T-helper 1 cell treated with Interleukin-12 subunit alpha and Interleukin-12 subunit beta and Interleukin-4 antibody, amounts not matched to agents 30 ng/mL and 1 ng/mL, for 36 hours (primary cell): ENCODE results near the gene FCRLA. TPM values are rescaled to one million over a fixed set of nuclear protein-coding genes. Genes with fewer than 3 reads are reported as not detected.

Experiments used
- intact Hi-C: fragments of 100-400 bp; cut with micrococcal nuclease; formaldehyde crosslinking; loops from one replicate; pipeline ENCODE4 v1.15.1; 2024
- total RNA-seq: library from RNA; stranded (reverse); gene quantifications from 2 replicates; pipeline ENCODE4 v1.2.3, GENCODE V29; 2022

The FCRLA gene
- total RNA-seq, 1 donor from 2014 or later: not detected

- intact Hi-C loops: no loop called here
Measured at GRCh38 chr1:161705537-161705936, 1.5 kb upstream of the FCRLA start.

- intact Hi-C loops: no loop called here
Measured at GRCh38 chr1:161706113-161706481, 932 bp upstream of the FCRLA start.

- intact Hi-C loops: no loop called here
Measured at GRCh38 chr1:161707503-161707902, 474 bp downstream of the FCRLA start.

- intact Hi-C loops: no loop called here
Measured at GRCh38 chr1:161709373-161709772, 2.3 kb downstream of the FCRLA start.

- intact Hi-C loops: no loop called here
Measured at GRCh38 chr1:161710560-161710959, 3.5 kb downstream of the FCRLA start.

- intact Hi-C loops: no loop called here
Measured at GRCh38 chr1:161718559-161719324, 11.7 kb downstream of the FCRLA start.

GRCh38 chr1:161719325-161719611 lies 12.2 kb downstream of the FCRLA start:
- intact Hi-C loops: no loop called here

GRCh38 chr1:161720422-161720821 lies 13.4 kb downstream of the FCRLA start:
- intact Hi-C loops: no loop called here

- intact Hi-C loops: no loop called here
Measured at GRCh38 chr1:161720956-161721737, 14.1 kb downstream of the FCRLA start, which contains the start of gene FCRLB. TSS of gene FCRLB (plus strand) at chr1:161721544. CDS start at chr1:161722673, 1,129 bp downstream.

- intact Hi-C loops: no loop called here
Measured at GRCh38 chr1:161721738-161722343, 14.8 kb downstream of the FCRLA start.

GRCh38 chr1:161722406-161722805 lies 15.4 kb downstream of the FCRLA start:
- intact Hi-C loops: no loop called here

GRCh38 chr1:161723459-161724141 lies 16.6 kb downstream of the FCRLA start:
- intact Hi-C loops: no loop called here

GRCh38 chr1:161725258-161725907 lies 18.4 kb downstream of the FCRLA start:
- intact Hi-C loops: loop anchor here (5.0 kb wide), 1 partner anchor 593 kb away; the partner anchor contains the start of gene DEDD

GRCh38 chr1:161725908-161726472 lies 19.0 kb downstream of the FCRLA start:
- intact Hi-C loops: loop anchor here (1.0 to 5.0 kb wide), 3 partner anchors 15 to 594 kb away; partner anchors contain the start of gene DEDD

GRCh38 chr1:161726473-161727255 lies 19.6 kb downstream of the FCRLA start:
- intact Hi-C loops: loop anchor here (1.0 to 5.0 kb wide), 6 partner anchors 12 to 594 kb away; partner anchors contain the start of genes DEDD and DUSP12

GRCh38 chr1:161727256-161727924 lies 20.4 kb downstream of the FCRLA start:
- intact Hi-C loops: loop anchor here (1.0 to 5.0 kb wide), 5 partner anchors 11 to 595 kb away; partner anchors contain the start of genes DEDD and DUSP12

GRCh38 chr1:161728376-161729226 lies 21.6 kb downstream of the FCRLA start:
- intact Hi-C loops: loop anchor here (5.0 kb wide), 1 partner anchor 596 kb away; the partner anchor contains the start of gene DEDD

GRCh38 chr1:161730050-161730564 lies 23.1 kb downstream of the FCRLA start:
- intact Hi-C loops: no loop called here
